HepG2 (cell line): Measurements from ENCODE around the gene PLCB2. TPM values are rescaled to one million over a fixed set of nuclear protein-coding genes. Genes with fewer than 3 reads are reported as not detected.
A peak's percentile ranks its signal among the peaks of the same experiment; 100 is the strongest.

ENCODE experiments used
- BCLAF1 ChIP-seq: fragments of 450-650 bp; IDR thresholded peaks from 2 replicates; pipeline ENCODE4 v1.6.1; 2017; ENCODE audit warnings: mild to moderate bottlenecking
- CERS6 ChIP-seq: sonication (generic); formaldehyde crosslinking; IDR thresholded peaks from 2 replicates; pipeline ENCODE4 v1.5.0; 2020; ENCODE audit warnings: missing genetic modification reagents
- CTCF ChIP-seq: sonication (generic); formaldehyde crosslinking; IDR thresholded peaks from 2 replicates; pipeline ENCODE4 v1.5.0; 2020; ENCODE audit warnings: mild to moderate bottlenecking, missing genetic modification reagents, moderate library complexity
- DMAP1 ChIP-seq: IDR thresholded peaks from 2 replicates; pipeline ENCODE4 v1.6.1; 2016
- FOSL2 ChIP-seq: sonication (generic); formaldehyde crosslinking; IDR thresholded peaks from 2 replicates; pipeline ENCODE4 v1.4.0; 2020; ENCODE audit warnings: missing genetic modification reagents
- PHF20 ChIP-seq: sonication (generic); formaldehyde crosslinking; IDR thresholded peaks from 2 replicates; pipeline ENCODE4 v1.5.0; 2020; ENCODE audit warnings: mild to moderate bottlenecking, missing genetic modification reagents
- SPEN ChIP-seq: sonication (generic); formaldehyde crosslinking; IDR thresholded peaks from 2 replicates; pipeline ENCODE4 v1.5.1; 2020; ENCODE audit warnings: low read depth, mild to moderate bottlenecking, missing genetic modification reagents
- ZFP91 ChIP-seq: sonication (generic); formaldehyde crosslinking; IDR thresholded peaks from 2 replicates; pipeline ENCODE4 v1.9.0; 2022; ENCODE audit warnings: missing genetic modification reagents, mild to moderate bottlenecking, borderline replicate concordance
- ZNF331 ChIP-seq: sonication (generic); formaldehyde crosslinking; IDR thresholded peaks from 2 replicates; pipeline ENCODE4 v1.4.0; 2020; ENCODE audit warnings: missing genetic modification reagents
- ZNF564 ChIP-seq: sonication (generic); formaldehyde crosslinking; IDR thresholded peaks from 2 replicates; pipeline ENCODE4 v1.8.1; 2023; ENCODE audit warnings: mild to moderate bottlenecking, missing genetic modification reagents
- ZNF569 ChIP-seq: sonication (generic); formaldehyde crosslinking; IDR thresholded peaks from 2 replicates; pipeline ENCODE4 v1.5.0; 2020; ENCODE audit warnings: mild to moderate bottlenecking, missing genetic modification reagents, moderate library complexity, borderline replicate concordance
- ZNF652 ChIP-seq: IDR thresholded peaks from 2 replicates; pipeline ENCODE4 v1.6.1; 2016; ENCODE audit warnings: low read depth, borderline replicate concordance
- ZSCAN25 ChIP-seq: sonication (generic); formaldehyde crosslinking; IDR thresholded peaks from 2 replicates; pipeline ENCODE4 v1.8.0; 2022; ENCODE audit warnings: mild to moderate bottlenecking, missing genetic modification reagents
- polyA plus RNA-seq, 8 experiments: library from polyadenylated mRNA; depleted of rRNA in 3 of 8; stranded (reverse) in 7 of 8; unstranded in 1 of 8; fragments of >200 nt; fragmentation: Illumina TruSeq in 4 of 8; extraction: Trizol in 4 of 8; gene quantifications; 2 replicates each; pipeline versions ENCODE4 v1.2.1 to v1.2.3, GENCODE V29; 2011 to 2016; ENCODE audit warnings: low read depth in 4 of 8, missing spikeins in 1 of 8, mixed read lengths in 1 of 8; ENCODE audit not compliant: insufficient read depth in 1 of 8
- total RNA-seq, 5 experiments: library from RNA; depleted of rRNA; stranded (reverse); fragments of >200 nt; fragmentation: Illumina TruSeq; extraction: Trizol; gene quantifications; 2 replicates each; pipeline ENCODE4 v1.2.3, GENCODE V29; 2016; ENCODE audit warnings: low read depth in 1 of 5
- TF ChIP-seq, protein P1 (sequence below): sonication (generic); formaldehyde crosslinking; IDR thresholded peaks from 2 replicates; pipeline ENCODE4 v1.4.0; 2020; ENCODE audit warnings: mild to moderate bottlenecking, missing genetic modification reagents
- TF ChIP-seq, protein P2 (sequence below): IDR thresholded peaks from 2 replicates; pipeline ENCODE4 v1.6.1; 2016; ENCODE audit warnings: missing compliant biosample characterization, missing genetic modification reagents, borderline replicate concordance
- TF ChIP-seq, protein P3 (sequence below): IDR thresholded peaks from 2 replicates; pipeline ENCODE4 v1.6.1; 2016; ENCODE audit warnings: control low read depth

The PLCB2 gene
- total and polyA plus RNA-seq, 2 of the 13 experiments (the other 11 are each of a cell fraction or from before 2014, with no cell fraction given) = 0.11 TPM; not detected in 1

GRCh38 chr15:40279437-40280141, 28.1 kb downstream of the PLCB2 start (continued):
- TF ChIP-seq, protein P1, sequence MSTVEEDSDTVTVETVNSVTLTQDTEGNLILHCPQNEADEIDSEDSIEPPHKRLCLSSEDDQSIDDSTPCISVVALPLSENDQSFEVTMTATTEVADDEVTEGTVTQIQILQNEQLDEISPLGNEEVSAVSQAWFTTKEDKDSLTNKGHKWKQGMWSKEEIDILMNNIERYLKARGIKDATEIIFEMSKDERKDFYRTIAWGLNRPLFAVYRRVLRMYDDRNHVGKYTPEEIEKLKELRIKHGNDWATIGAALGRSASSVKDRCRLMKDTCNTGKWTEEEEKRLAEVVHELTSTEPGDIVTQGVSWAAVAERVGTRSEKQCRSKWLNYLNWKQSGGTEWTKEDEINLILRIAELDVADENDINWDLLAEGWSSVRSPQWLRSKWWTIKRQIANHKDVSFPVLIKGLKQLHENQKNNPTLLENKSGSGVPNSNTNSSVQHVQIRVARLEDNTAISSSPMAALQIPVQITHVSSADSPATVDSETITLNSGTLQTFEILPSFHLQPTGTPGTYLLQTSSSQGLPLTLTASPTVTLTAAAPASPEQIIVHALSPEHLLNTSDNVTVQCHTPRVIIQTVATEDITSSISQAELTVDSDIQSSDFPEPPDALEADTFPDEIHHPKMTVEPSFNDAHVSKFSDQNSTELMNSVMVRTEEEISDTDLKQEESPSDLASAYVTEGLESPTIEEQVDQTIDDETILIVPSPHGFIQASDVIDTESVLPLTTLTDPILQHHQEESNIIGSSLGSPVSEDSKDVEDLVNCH = no peak
- TF ChIP-seq ZNF331 (CRISPR knock-in tag) (no peak), FOSL2 (0 out of 2 replicates have a peak, but pooled peaks have one; percentile 11), PHF20 (CRISPR knock-in tag) (no peak), DMAP1 (no peak), SPEN (peak; percentile 45; the same call in 1 of the 2 replicates), ZNF652 (CRISPR knock-in tag) (no peak), ZNF564 (CRISPR knock-in tag) (no peak), ZFP91 (CRISPR knock-in tag) (0 out of 2 replicates have a peak, but pooled peaks have one; percentile 53), CERS6 (no peak), ZNF569 (no peak), BCLAF1 (no peak), CTCF (peak; percentile 96), ZSCAN25 (CRISPR knock-in tag) (peak; percentile 51; the same call in 1 of the 2 replicates)
- TF ChIP-seq, protein P2, sequence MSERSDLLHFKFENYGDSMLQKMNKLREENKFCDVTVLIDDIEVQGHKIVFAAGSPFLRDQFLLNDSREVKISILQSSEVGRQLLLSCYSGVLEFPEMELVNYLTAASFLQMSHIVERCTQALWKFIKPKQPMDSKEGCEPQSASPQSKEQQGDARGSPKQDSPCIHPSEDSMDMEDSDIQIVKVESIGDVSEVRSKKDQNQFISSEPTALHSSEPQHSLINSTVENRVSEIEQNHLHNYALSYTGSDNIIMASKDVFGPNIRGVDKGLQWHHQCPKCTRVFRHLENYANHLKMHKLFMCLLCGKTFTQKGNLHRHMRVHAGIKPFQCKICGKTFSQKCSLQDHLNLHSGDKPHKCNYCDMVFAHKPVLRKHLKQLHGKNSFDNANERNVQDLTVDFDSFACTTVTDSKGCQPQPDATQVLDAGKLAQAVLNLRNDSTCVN = peak; percentile 51; the same call in 1 of the 2 replicates
- TF ChIP-seq, protein P3, sequence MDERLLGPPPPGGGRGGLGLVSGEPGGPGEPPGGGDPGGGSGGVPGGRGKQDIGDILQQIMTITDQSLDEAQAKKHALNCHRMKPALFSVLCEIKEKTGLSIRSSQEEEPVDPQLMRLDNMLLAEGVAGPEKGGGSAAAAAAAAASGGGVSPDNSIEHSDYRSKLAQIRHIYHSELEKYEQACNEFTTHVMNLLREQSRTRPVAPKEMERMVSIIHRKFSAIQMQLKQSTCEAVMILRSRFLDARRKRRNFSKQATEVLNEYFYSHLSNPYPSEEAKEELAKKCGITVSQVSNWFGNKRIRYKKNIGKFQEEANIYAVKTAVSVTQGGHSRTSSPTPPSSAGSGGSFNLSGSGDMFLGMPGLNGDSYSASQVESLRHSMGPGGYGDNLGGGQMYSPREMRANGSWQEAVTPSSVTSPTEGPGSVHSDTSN (CRISPR knock-in tag) = no peak
